ENCODE data around the gene ZSWIM1. TPM values are rescaled to one million over a fixed set of nuclear protein-coding genes. Genes with fewer than 3 reads are reported as not detected.

The ZSWIM1 gene
- total and polyA plus RNA-seq, 10 of the 15 experiments (the other 5 are each of a cell fraction or from before 2014, with no cell fraction given): 2.4 to 16.0 (median 9.8) TPM

DNA sequence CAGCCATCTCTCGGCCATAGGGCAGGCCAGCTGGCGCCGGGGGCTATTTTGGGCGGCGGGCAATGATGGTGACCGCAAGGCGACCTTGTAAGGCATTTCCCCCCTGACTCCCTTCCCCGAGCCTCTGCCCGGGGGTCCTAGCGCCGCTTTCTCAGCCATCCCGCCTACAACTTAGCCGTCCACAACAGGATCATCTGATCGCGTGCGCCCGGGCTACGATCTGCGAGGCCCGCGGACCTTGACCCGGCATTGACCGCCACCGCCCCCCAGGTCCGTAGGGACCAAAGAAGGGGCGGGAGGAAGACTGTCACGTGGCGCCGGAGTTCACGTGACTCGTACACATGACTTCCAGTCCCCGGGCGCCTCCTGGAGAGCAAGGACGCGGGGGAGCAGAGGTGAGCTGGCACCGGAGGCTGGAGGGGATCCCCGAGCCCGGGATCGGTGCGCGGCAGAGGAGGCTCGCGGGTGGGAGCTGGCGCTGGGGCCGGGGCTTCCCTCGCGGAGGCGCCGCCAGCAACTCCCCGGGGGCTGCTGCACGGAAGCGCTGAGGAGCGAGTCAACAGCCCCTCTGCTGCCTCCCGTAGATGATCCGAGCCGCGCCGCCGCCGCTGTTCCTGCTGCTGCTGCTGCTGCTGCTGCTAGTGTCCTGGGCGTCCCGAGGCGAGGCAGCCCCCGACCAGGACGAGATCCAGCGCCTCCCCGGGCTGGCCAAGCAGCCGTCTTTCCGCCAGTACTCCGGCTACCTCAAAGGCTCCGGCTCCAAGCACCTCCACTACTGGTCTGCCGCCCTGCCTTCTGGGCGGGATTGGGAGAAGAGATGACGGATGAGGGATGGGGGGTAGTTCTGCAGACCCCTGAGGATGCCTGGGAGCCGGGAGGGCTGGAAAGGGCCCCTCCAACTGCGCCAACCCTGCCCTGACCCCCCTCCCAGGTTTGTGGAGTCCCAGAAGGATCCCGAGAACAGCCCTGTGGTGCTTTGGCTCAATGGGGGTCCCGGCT lies 10.3 kb downstream of the ZSWIM1 start, which contains the start of the genes CTSA and NEURL2 (continued):
- TF ChIP-seq ZNF24 (IDR thresholded peaks at IDR 0.05) (peak; percentile 53; the same call in 1 of the 2 replicates), RUNX3 (IDR thresholded peaks at IDR 0.05; ENCODE audit: low read length) (peak; percentile 84), BHLHE40 (IDR thresholded peaks at IDR 0.05; ENCODE audit: borderline replicate concordance in 1 of 2, low read depth in 2 of 2, low read length in 1 of 2) (peak; percentile 91 to 98), CBX5 (IDR thresholded peaks at IDR 0.05; ENCODE audit: low read depth) (no peak), NFYA (IDR thresholded peaks at IDR 0.05; ENCODE audit: borderline replicate concordance, low read depth, low read length) (no peak), WRNIP1 (IDR thresholded peaks at IDR 0.05; ENCODE audit: borderline replicate concordance, low read depth, low read length) (no peak), IKZF1 (conservative IDR thresholded peaks at IDR 0.05) (peak; percentile 88), MTA2 (IDR thresholded peaks at IDR 0.05; ENCODE audit: low read depth) (peak; percentile 68), KDM1A (IDR thresholded peaks at IDR 0.05; ENCODE audit: borderline replicate concordance) (no peak)
- TF ChIP-seq, protein P1, sequence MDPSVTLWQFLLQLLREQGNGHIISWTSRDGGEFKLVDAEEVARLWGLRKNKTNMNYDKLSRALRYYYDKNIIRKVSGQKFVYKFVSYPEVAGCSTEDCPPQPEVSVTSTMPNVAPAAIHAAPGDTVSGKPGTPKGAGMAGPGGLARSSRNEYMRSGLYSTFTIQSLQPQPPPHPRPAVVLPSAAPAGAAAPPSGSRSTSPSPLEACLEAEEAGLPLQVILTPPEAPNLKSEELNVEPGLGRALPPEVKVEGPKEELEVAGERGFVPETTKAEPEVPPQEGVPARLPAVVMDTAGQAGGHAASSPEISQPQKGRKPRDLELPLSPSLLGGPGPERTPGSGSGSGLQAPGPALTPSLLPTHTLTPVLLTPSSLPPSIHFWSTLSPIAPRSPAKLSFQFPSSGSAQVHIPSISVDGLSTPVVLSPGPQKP (IDR thresholded peaks at IDR 0.05; ENCODE audit: low read depth, low read length): peak; percentile 41; the same call in 1 of the 2 replicates
- TF ChIP-seq, protein P2, sequence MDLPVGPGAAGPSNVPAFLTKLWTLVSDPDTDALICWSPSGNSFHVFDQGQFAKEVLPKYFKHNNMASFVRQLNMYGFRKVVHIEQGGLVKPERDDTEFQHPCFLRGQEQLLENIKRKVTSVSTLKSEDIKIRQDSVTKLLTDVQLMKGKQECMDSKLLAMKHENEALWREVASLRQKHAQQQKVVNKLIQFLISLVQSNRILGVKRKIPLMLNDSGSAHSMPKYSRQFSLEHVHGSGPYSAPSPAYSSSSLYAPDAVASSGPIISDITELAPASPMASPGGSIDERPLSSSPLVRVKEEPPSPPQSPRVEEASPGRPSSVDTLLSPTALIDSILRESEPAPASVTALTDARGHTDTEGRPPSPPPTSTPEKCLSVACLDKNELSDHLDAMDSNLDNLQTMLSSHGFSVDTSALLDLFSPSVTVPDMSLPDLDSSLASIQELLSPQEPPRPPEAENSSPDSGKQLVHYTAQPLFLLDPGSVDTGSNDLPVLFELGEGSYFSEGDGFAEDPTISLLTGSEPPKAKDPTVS (IDR thresholded peaks at IDR 0.05; ENCODE audit: low read depth, low read length): no peak
- TF ChIP-seq, protein P3, sequence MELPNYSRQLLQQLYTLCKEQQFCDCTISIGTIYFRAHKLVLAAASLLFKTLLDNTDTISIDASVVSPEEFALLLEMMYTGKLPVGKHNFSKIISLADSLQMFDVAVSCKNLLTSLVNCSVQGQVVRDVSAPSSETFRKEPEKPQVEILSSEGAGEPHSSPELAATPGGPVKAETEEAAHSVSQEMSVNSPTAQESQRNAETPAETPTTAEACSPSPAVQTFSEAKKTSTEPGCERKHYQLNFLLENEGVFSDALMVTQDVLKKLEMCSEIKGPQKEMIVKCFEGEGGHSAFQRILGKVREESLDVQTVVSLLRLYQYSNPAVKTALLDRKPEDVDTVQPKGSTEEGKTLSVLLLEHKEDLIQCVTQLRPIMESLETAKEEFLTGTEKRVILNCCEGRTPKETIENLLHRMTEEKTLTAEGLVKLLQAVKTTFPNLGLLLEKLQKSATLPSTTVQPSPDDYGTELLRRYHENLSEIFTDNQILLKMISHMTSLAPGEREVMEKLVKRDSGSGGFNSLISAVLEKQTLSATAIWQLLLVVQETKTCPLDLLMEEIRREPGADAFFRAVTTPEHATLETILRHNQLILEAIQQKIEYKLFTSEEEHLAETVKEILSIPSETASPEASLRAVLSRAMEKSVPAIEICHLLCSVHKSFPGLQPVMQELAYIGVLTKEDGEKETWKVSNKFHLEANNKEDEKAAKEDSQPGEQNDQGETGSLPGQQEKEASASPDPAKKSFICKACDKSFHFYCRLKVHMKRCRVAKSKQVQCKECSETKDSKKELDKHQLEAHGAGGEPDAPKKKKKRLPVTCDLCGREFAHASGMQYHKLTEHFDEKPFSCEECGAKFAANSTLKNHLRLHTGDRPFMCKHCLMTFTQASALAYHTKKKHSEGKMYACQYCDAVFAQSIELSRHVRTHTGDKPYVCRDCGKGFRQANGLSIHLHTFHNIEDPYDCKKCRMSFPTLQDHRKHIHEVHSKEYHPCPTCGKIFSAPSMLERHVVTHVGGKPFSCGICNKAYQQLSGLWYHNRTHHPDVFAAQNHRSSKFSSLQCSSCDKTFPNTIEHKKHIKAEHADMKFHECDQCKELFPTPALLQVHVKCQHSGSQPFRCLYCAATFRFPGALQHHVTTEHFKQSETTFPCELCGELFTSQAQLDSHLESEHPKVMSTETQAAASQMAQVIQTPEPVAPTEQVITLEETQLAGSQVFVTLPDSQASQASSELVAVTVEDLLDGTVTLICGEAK (IDR thresholded peaks at IDR 0.05; ENCODE audit: borderline replicate concordance): no peak; the same call in 1 of the 2 replicates
- TF ChIP-seq, protein P4, sequence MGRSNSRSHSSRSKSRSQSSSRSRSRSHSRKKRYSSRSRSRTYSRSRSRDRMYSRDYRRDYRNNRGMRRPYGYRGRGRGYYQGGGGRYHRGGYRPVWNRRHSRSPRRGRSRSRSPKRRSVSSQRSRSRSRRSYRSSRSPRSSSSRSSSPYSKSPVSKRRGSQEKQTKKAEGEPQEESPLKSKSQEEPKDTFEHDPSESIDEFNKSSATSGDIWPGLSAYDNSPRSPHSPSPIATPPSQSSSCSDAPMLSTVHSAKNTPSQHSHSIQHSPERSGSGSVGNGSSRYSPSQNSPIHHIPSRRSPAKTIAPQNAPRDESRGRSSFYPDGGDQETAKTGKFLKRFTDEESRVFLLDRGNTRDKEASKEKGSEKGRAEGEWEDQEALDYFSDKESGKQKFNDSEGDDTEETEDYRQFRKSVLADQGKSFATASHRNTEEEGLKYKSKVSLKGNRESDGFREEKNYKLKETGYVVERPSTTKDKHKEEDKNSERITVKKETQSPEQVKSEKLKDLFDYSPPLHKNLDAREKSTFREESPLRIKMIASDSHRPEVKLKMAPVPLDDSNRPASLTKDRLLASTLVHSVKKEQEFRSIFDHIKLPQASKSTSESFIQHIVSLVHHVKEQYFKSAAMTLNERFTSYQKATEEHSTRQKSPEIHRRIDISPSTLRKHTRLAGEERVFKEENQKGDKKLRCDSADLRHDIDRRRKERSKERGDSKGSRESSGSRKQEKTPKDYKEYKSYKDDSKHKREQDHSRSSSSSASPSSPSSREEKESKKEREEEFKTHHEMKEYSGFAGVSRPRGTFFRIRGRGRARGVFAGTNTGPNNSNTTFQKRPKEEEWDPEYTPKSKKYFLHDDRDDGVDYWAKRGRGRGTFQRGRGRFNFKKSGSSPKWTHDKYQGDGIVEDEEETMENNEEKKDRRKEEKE (IDR thresholded peaks at IDR 0.05): no peak
- TF ChIP-seq, protein P5, sequence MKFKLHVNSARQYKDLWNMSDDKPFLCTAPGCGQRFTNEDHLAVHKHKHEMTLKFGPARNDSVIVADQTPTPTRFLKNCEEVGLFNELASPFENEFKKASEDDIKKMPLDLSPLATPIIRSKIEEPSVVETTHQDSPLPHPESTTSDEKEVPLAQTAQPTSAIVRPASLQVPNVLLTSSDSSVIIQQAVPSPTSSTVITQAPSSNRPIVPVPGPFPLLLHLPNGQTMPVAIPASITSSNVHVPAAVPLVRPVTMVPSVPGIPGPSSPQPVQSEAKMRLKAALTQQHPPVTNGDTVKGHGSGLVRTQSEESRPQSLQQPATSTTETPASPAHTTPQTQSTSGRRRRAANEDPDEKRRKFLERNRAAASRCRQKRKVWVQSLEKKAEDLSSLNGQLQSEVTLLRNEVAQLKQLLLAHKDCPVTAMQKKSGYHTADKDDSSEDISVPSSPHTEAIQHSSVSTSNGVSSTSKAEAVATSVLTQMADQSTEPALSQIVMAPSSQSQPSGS (IDR thresholded peaks at IDR 0.05; ENCODE audit: low read length): no peak

All from GM12878 (cell line).